IMR-90 (cell line): Measurements from ENCODE around the gene ADGRD1. TPM values are rescaled to one million over a fixed set of nuclear protein-coding genes. Genes with fewer than 3 reads are reported as not detected.

Experiments used
- ATAC-seq: fragments of 200-7000 bp; cut with Tn5 transposase; 2 replicates; pipeline ENCODE4 v1.9.1; 2020; ENCODE audit warnings: low read depth, mild to moderate bottlenecking, moderate library complexity
- BruUV-seq: library from RNA; stranded (reverse); fragments of 400-500 nt; replicated peaks from 2 replicates; lab custom pipeline; 2021; lab: Mats Ljungman, UMichigan
- CTCF ChIA-PET: fragments of 300-600 bp; formaldehyde crosslinking; extraction: SDS; loops from one replicate; lab custom pipeline; 2021; ENCODE audit warnings: antibody characterized with exemption; lab: Yijun Ruan, JAX
- POLR2A ChIA-PET: fragments of 300-600 bp; sonication (Branson Sonifier 250); formaldehyde crosslinking; loops from one replicate; lab custom pipeline; 2022; ENCODE audit warnings: antibody characterized with exemption; ENCODE audit not compliant: unreplicated experiment; lab: Charles Lee
- DNase-seq: peaks from one replicate; pipeline ENCODE4 v3.0.0; 2013
- H2AFZ ChIP-seq: replicated peaks from 2 replicates; pipeline ENCODE3; 2013; ENCODE audit warnings: low read length, mild to moderate bottlenecking; ENCODE audit not compliant: poor library complexity
- H2AK5ac ChIP-seq: 2 replicates; pipeline ENCODE4 v1.6.1; 2013; ENCODE audit warnings: low read depth, low read length, inconsistent platforms
- H2AK9ac ChIP-seq: replicated peaks from 2 replicates; pipeline ENCODE3; 2013; ENCODE audit warnings: mild to moderate bottlenecking, low read depth, low read length, moderate library complexity; ENCODE audit not compliant: poor library complexity
- H2BK120ac ChIP-seq: 2 replicates; pipeline ENCODE4 v1.6.1; 2013; ENCODE audit warnings: low read depth, low read length, inconsistent platforms
- H2BK15ac ChIP-seq: 3 replicates; pipeline ENCODE4 v1.6.1; 2013; ENCODE audit warnings: low read depth, low read length, inconsistent platforms
- H2BK20ac ChIP-seq: 2 replicates; pipeline ENCODE4 v1.6.1; 2013; ENCODE audit warnings: low read depth, mild to moderate bottlenecking, inconsistent platforms, low read length, moderate library complexity
- H2BK5ac ChIP-seq: 2 replicates; pipeline ENCODE4 v1.6.1; 2013; ENCODE audit warnings: mild to moderate bottlenecking, low read depth, low read length, inconsistent platforms; ENCODE audit not compliant: poor library complexity, severe bottlenecking
- H3K14ac ChIP-seq: replicated peaks from 2 replicates; pipeline ENCODE4 v1.6.1; 2013; ENCODE audit warnings: low read depth, low read length, inconsistent platforms
- H3K18ac ChIP-seq: 2 replicates; pipeline ENCODE4 v1.6.1; 2013; ENCODE audit warnings: low read depth, low read length, control low read depth
- H3K23ac ChIP-seq: 2 replicates; pipeline ENCODE4 v1.6.1; 2013; ENCODE audit warnings: low read depth, low read length, inconsistent platforms
- H3K27ac ChIP-seq: 2 replicates; pipeline ENCODE4 v1.5.1; 2013; ENCODE audit warnings: mild to moderate bottlenecking, control low read depth, low read length; ENCODE audit not compliant: insufficient read depth
- H3K27me3 ChIP-seq: 2 replicates; pipeline ENCODE4 v1.6.1; 2013; ENCODE audit warnings: low read length; ENCODE audit not compliant: control insufficient read depth, insufficient read depth
- H3K36me3 ChIP-seq: 2 replicates; pipeline ENCODE4 v1.6.1; 2013; ENCODE audit warnings: low read length, mixed read lengths; ENCODE audit not compliant: control insufficient read depth, insufficient read depth
- H3K4ac ChIP-seq: 2 replicates; pipeline ENCODE4 v1.6.1; 2013; ENCODE audit warnings: low read depth, low read length, inconsistent platforms
- H3K4me1 ChIP-seq: 2 replicates; pipeline ENCODE4 v1.6.1; 2013; ENCODE audit warnings: low read length, mixed read lengths; ENCODE audit not compliant: control insufficient read depth, insufficient read depth
- H3K4me2 ChIP-seq: 2 replicates; pipeline ENCODE4 v1.6.1; 2013; ENCODE audit warnings: low read depth, mild to moderate bottlenecking, control low read depth, low read length, moderate library complexity
- H3K4me3 ChIP-seq: 2 replicates; pipeline ENCODE4 v1.5.1; 2013; ENCODE audit warnings: low read depth, mild to moderate bottlenecking, control low read depth, low read length, moderate library complexity; ENCODE audit not compliant: insufficient read depth
- H3K56ac ChIP-seq: 2 replicates; pipeline ENCODE4 v1.6.1; 2013; ENCODE audit warnings: low read length, inconsistent platforms; ENCODE audit not compliant: insufficient read depth; ENCODE audit errors: extremely low read depth
- H3K79me1 ChIP-seq, 2 experiments: 2 replicates each; pipeline ENCODE4 v1.6.1; 2013; ENCODE audit warnings: low read length in 2 of 2, inconsistent platforms in 1 of 2, low read depth in 1 of 2
- H3K9ac ChIP-seq: 2 replicates; pipeline ENCODE4 v1.6.1; 2013; ENCODE audit warnings: low read depth, low read length, control low read depth
- H3K9me1 ChIP-seq: 2 replicates; pipeline ENCODE4 v1.6.1; 2013; ENCODE audit warnings: low read length, inconsistent platforms; ENCODE audit not compliant: insufficient read depth
- H3K9me3 ChIP-seq: 2 replicates; pipeline ENCODE4 v1.6.1; 2013; ENCODE audit warnings: low read length; ENCODE audit not compliant: control insufficient read depth, insufficient read depth
- H4K20me1 ChIP-seq: 2 replicates; pipeline ENCODE4 v1.6.1; 2013; ENCODE audit warnings: low read length, inconsistent platforms; ENCODE audit not compliant: insufficient read depth
- H4K5ac ChIP-seq: 2 replicates; pipeline ENCODE4 v1.6.1; 2013; ENCODE audit warnings: mild to moderate bottlenecking, low read depth, low read length, control low read depth
- H4K8ac ChIP-seq, 2 experiments: 2 replicates each; pipeline ENCODE4 v1.6.1; 2013; ENCODE audit warnings: low read depth in 2 of 2, low read length in 2 of 2, control low read depth in 1 of 2, inconsistent platforms in 1 of 2
- H4K91ac ChIP-seq: 2 replicates; pipeline ENCODE4 v1.6.1; 2013; ENCODE audit warnings: low read depth, low read length, inconsistent platforms; ENCODE audit not compliant: insufficient read depth
- CHD1 ChIP-seq: IDR thresholded peaks from 2 replicates; pipeline ENCODE4 v1.6.1; 2012; ENCODE audit warnings: low read depth, low read length, improper control_type of control experiment
- MAZ ChIP-seq: IDR thresholded peaks from 2 replicates; pipeline ENCODE4 v1.6.1; 2012; ENCODE audit warnings: low read depth, mild to moderate bottlenecking, low read length, improper control_type of control experiment, moderate library complexity, borderline replicate concordance
- NFE2L2 ChIP-seq: fragments of 150-350 bp; IDR thresholded peaks from 2 replicates; pipeline ENCODE4 v1.6.1; 2016; ENCODE audit warnings: low read depth, mild to moderate bottlenecking, low read length
- RAD21 ChIP-seq: IDR thresholded peaks from 2 replicates; pipeline ENCODE4 v1.6.1; 2012; ENCODE audit warnings: low read length, improper control_type of control experiment
- RCOR1 ChIP-seq: IDR thresholded peaks from 2 replicates; pipeline ENCODE4 v1.6.1; 2012; ENCODE audit warnings: mild to moderate bottlenecking, low read length, improper control_type of control experiment; ENCODE audit not compliant: insufficient replicate concordance
- WGBS, 2 experiments: methylation state at CpG; one replicate each; pipeline versions ENCODE4 v1.1.5 to v1.1.7; 2013; ENCODE audit warnings: missing lambda C conversion rate in 2 of 2; ENCODE audit not compliant: insufficient read length in 1 of 2; ENCODE audit errors: extremely low coverage in 2 of 2; 5-methylcytosine and 5-hydroxymethylcytosine counted together
- dilution Hi-C: fragments of 300-500 bp; cut with HindIII; formaldehyde crosslinking; loops from one replicate; pipeline ENCODE4 v1.14.3; 2018; ENCODE audit warnings: low sequenced_read_pairs; ENCODE audit not compliant: unreplicated experiment
- in situ Hi-C: fragments of 300-500 bp; cut with MboI; formaldehyde crosslinking; loops from 3 replicates; pipeline ENCODE4 v1.14.3; 2019; ENCODE audit warnings: low sequenced_read_pairs, inconsistent platforms, mixed read lengths
- intact Hi-C: fragments of 100-400 bp; cut with micrococcal nuclease; formaldehyde crosslinking; loops from 2 replicates; pipeline ENCODE4 v1.10.0; 2022
- polyA plus RNA-seq, 3 experiments: library from polyadenylated mRNA; depleted of rRNA; stranded (reverse); fragments of >200 nt; gene quantifications; 2 replicates each; pipeline ENCODE4 v1.2.3, GENCODE V29; 2012; ENCODE audit warnings: low replicate concordance in 1 of 3
- total RNA-seq: library from RNA; depleted of rRNA; stranded (reverse); fragments of >200 nt; gene quantifications from 2 replicates; pipeline ENCODE4 v1.2.3, GENCODE V29; 2012
- TF ChIP-seq, protein P1 (sequence below): fragments of 150-350 bp; IDR thresholded peaks from 2 replicates; pipeline ENCODE4 v1.6.1; 2017; ENCODE audit warnings: mild to moderate bottlenecking, antibody characterized with exemption, low read length, low read depth
- TF ChIP-seq, protein P2 (sequence below): fragments of 150-350 bp; IDR thresholded peaks from 2 replicates; pipeline ENCODE4 v1.6.1; 2016; ENCODE audit warnings: low read depth, mild to moderate bottlenecking, low read length, moderate library complexity, borderline replicate concordance

ADGRD1 gene
- total and polyA plus RNA-seq, 2 of the 4 experiments (the other 2 are of a cell fraction) = not detected

DNA sequence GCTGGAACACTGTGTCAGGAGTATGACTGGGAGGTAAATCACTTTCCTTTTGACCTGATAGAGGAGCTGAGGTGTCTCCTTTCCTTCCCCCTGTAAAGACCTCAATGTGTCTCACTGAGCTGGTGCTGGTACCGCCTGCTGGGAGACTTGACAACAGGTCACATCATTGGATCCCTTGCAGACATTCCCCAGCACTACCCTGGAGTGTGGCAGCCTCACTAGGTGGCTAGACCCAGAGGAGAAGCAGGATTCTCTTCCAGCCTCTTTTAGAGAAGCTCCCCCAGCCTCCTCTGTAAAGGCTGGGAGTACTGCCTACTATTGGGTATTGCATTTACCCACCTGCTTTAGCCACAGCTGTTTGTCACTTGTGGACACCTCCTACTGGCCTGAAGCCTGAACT lies 223.9 kb downstream of the ADGRD1 start:
- peaks cover 20% of the 10 kb centered on the region for H3K9me3 ChIP-seq
- no peak overlapping the region for H2BK5ac ChIP-seq
- H3K4me1 ChIP-seq = no peaks in the 10 kb centered on the region
- H4K8ac ChIP-seq = no peak overlapping the region
- intact Hi-C loops = no loop called here
- in situ Hi-C loops = no loop called here
- H3K18ac ChIP-seq = no peak overlapping the region
- H2AFZ ChIP-seq = no peak overlapping the region
- H3K4me2 ChIP-seq = no peak overlapping the region
- H3K27ac ChIP-seq = no peak overlapping the region
- no peaks in the 10 kb centered on the region for H3K27me3 ChIP-seq
- H2BK15ac ChIP-seq = no peak overlapping the region
- H3K4ac ChIP-seq = no peak overlapping the region
- no peak overlapping the region for H3K56ac ChIP-seq
- H3K79me1 ChIP-seq = no peaks in the 10 kb centered on the region
- no peaks in the 10 kb centered on the region for H4K20me1 ChIP-seq
- TF ChIP-seq, protein P1, sequence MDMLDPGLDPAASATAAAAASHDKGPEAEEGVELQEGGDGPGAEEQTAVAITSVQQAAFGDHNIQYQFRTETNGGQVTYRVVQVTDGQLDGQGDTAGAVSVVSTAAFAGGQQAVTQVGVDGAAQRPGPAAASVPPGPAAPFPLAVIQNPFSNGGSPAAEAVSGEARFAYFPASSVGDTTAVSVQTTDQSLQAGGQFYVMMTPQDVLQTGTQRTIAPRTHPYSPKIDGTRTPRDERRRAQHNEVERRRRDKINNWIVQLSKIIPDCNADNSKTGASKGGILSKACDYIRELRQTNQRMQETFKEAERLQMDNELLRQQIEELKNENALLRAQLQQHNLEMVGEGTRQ = no peak
- TF ChIP-seq CHD1 (no peak), MAZ (no peak), RAD21 (no peak), NFE2L2 (no peak), RCOR1 (no peak)
- TF ChIP-seq, protein P2, sequence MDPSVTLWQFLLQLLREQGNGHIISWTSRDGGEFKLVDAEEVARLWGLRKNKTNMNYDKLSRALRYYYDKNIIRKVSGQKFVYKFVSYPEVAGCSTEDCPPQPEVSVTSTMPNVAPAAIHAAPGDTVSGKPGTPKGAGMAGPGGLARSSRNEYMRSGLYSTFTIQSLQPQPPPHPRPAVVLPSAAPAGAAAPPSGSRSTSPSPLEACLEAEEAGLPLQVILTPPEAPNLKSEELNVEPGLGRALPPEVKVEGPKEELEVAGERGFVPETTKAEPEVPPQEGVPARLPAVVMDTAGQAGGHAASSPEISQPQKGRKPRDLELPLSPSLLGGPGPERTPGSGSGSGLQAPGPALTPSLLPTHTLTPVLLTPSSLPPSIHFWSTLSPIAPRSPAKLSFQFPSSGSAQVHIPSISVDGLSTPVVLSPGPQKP = no peak
- no peak overlapping the region for H3K9ac ChIP-seq
- H3K14ac ChIP-seq = no peak overlapping the region
- WGBS, 2 experiments = no CpG with 5 or more reads among the region's 1 CpG
- H3K9me1 ChIP-seq = no peaks in the 10 kb centered on the region
- ATAC-seq (no peak), DNase-seq (no peak)
- no TSS peak for BruUV-seq
- H3K4me3 ChIP-seq = no peak overlapping the region
- H3K36me3 ChIP-seq = no peaks in the 10 kb centered on the region
- H3K23ac ChIP-seq = no peak overlapping the region
- ChIA-PET CTCF (no interaction called here), POLR2A (no interaction called here)
- H2AK9ac ChIP-seq = no peak overlapping the region
- H2AK5ac ChIP-seq = no peak overlapping the region
- H2BK120ac ChIP-seq = no peak overlapping the region
- dilution Hi-C loops = no loop called here
- no peak overlapping the region for H4K5ac ChIP-seq
- no peak overlapping the region for H4K91ac ChIP-seq
- no peak overlapping the region for H2BK20ac ChIP-seq
